ENCODE results near the gene RBM15.

DNA sequence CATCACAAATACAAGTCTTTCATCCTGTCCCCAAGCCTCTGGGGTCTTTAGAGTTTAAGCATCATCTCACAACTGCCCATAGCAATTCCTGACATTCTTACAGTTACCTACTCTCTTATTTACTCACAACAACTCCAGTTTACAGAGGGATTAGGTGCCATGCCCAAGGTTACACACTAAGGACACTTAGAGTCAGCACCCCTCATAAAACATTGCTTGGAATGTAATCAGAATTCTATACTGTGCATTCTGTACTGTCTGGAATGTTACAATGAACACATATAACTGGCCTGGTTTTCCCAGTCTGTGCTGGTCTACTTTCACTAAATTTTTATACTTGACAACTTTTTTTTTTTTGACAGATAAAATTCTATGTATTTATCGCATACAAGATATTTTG, 14.5 kb upstream of the RBM15 start:
- TF ChIP-seq, protein P1, sequence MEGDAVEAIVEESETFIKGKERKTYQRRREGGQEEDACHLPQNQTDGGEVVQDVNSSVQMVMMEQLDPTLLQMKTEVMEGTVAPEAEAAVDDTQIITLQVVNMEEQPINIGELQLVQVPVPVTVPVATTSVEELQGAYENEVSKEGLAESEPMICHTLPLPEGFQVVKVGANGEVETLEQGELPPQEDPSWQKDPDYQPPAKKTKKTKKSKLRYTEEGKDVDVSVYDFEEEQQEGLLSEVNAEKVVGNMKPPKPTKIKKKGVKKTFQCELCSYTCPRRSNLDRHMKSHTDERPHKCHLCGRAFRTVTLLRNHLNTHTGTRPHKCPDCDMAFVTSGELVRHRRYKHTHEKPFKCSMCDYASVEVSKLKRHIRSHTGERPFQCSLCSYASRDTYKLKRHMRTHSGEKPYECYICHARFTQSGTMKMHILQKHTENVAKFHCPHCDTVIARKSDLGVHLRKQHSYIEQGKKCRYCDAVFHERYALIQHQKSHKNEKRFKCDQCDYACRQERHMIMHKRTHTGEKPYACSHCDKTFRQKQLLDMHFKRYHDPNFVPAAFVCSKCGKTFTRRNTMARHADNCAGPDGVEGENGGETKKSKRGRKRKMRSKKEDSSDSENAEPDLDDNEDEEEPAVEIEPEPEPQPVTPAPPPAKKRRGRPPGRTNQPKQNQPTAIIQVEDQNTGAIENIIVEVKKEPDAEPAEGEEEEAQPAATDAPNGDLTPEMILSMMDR (IDR thresholded peaks at IDR 0.05; ENCODE audit: low read depth, low read length, poor library complexity, severe bottlenecking): no peak
- no peak for TF ChIP-seq EZH2phosphoT487 (IDR thresholded peaks at IDR 0.05; ENCODE audit: borderline replicate concordance, low read length)
